Right atrium auricular region (tissue), 2 donors: Measurements from ENCODE around the gene SSR2. TPM values are rescaled to one million over a fixed set of nuclear protein-coding genes. Genes with fewer than 3 reads are reported as not detected.

Source experiments
- DNase-seq: peaks from one replicate; pipeline ENCODE4 v3.0.0-alpha.2; 2019; ENCODE audit warnings: low spot score
- H3K27ac ChIP-seq, 2 donors: fragments of 200-600 bp; sonication (generic); 1 replicate in 1 of 2; 2 replicates in 1 of 2; pipeline ENCODE4 v1.5.1; 2016 to 2019
- H3K27me3 ChIP-seq, 2 donors: fragments of 200-600 bp; sonication (generic); one replicate each; pipeline versions ENCODE4 v1.5.1 to v1.6.0; 2017 to 2019
- H3K36me3 ChIP-seq: fragments of 200-600 bp; sonication (generic); one replicate; pipeline ENCODE4 v1.5.1; 2016
- H3K4me1 ChIP-seq, 2 donors: fragments of 200-600 bp; sonication (generic); one replicate each; pipeline versions ENCODE4 v1.5.1 to v1.6.0; 2017 to 2019
- H3K4me3 ChIP-seq, 2 donors: fragments of 200-600 bp; sonication (generic); 1 replicate in 1 of 2; 2 replicates in 1 of 2; pipeline ENCODE4 v1.5.1; 2017 to 2019; ENCODE audit warnings: mild to moderate bottlenecking in 1 of 2, moderate library complexity in 1 of 2
- H3K9me3 ChIP-seq, 2 donors: fragments of 200-600 bp; sonication (generic); one replicate each; pipeline ENCODE4 v1.5.1; 2019
- CTCF ChIP-seq, 2 donors: fragments of 200-600 bp; sonication (generic); IDR thresholded peaks; one replicate each; pipeline ENCODE4 v1.5.1; 2019; ENCODE audit warnings: antibody characterized with exemption in 2 of 2
- total RNA-seq, 2 donors: library from RNA; depleted of rRNA; stranded (reverse); fragments of >200 nt; gene quantifications; one replicate each; pipeline ENCODE4 v1.1.0, GENCODE V29; 2016

The SSR2 gene
- total RNA-seq, result 100 to 1,000 TPM in 1 of 2 donors, 10 to 100 TPM in 1; 87.6 to 206 TPM

- TF ChIP-seq CTCF (IDR thresholded peaks at IDR 0.05), result no peak
- peak; percentile 94 for DNase-seq
- peak within 1 kb of the TSS; percentile 87 to 91 for H3K27ac ChIP-seq
- H3K36me3 ChIP-seq, result peaks cover 26% of the 10 kb centered on the region
- H3K27me3 ChIP-seq, result no peaks in the 10 kb centered on the region
- no peaks in the 10 kb centered on the region for H3K9me3 ChIP-seq
- peaks cover 0 to 16% of the 10 kb centered on the region in 2 donors for H3K4me1 ChIP-seq
- H3K4me3 ChIP-seq, result peak within 1 kb of the TSS; percentile 90 to 96
These were observed at the start of gene SSR2 for GRCh38 chr1:156020293-156021092. TSS of gene SSR2 (minus strand) at chr1:156020951. CDS start at chr1:156020167, 784 bp downstream.

GRCh38 chr1:156070548-156070947 is 49.8 kb upstream of the SSR2 start:
- Histone ChIP-seq H3K27me3 (no peaks in the 10 kb centered on the region), H3K4me1 (peaks cover 0 to 7% of the 10 kb centered on the region in 2 donors), H3K27ac (no peak overlapping the region), H3K9me3 (no peaks in the 10 kb centered on the region), H3K4me3 (no peak overlapping the region), H3K36me3 (no peaks in the 10 kb centered on the region)
- no peak for DNase-seq
- no peak for TF ChIP-seq CTCF (IDR thresholded peaks at IDR 0.05)

GRCh38 chr1:156069490-156070455 is 49.0 kb upstream of the SSR2 start:
- TF ChIP-seq CTCF (IDR thresholded peaks at IDR 0.05), result no peak
- Histone ChIP-seq H3K4me3 (no peak overlapping the region), H3K9me3 (no peaks in the 10 kb centered on the region), H3K27me3 (no peaks in the 10 kb centered on the region), H3K27ac (no peak overlapping the region), H3K4me1 (no peaks in the 10 kb centered on the region), H3K36me3 (no peaks in the 10 kb centered on the region)
- DNase-seq, result no peak

- no peak for TF ChIP-seq CTCF (IDR thresholded peaks at IDR 0.05)
- Histone ChIP-seq H3K27me3 (no peaks in the 10 kb centered on the region), H3K4me3 (no peak overlapping the region), H3K4me1 (no peaks in the 10 kb centered on the region), H3K27ac (no peak overlapping the region), H3K36me3 (no peaks in the 10 kb centered on the region), H3K9me3 (no peaks in the 10 kb centered on the region)
- DNase-seq, result no peak
These were observed 46.5 kb upstream of the SSR2 start for GRCh38 chr1:156067262-156067661.

GRCh38 chr1:156065871-156066270 is 45.1 kb upstream of the SSR2 start:
- DNase-seq, result no peak
- Histone ChIP-seq H3K27me3 (no peaks in the 10 kb centered on the region), H3K36me3 (no peaks in the 10 kb centered on the region), H3K4me3 (no peak overlapping the region), H3K4me1 (no peaks in the 10 kb centered on the region), H3K27ac (no peak overlapping the region), H3K9me3 (no peaks in the 10 kb centered on the region)
- no peak for TF ChIP-seq CTCF (IDR thresholded peaks at IDR 0.05)
